Activated CD4-positive, CD25-positive, alpha-beta regulatory T cell treated with anti-CD3 and anti-CD28 coated beads, Interleukin-2, amount 50 U/mL, for 24 hours (primary cell): Measurements from ENCODE around the gene SLC2A4.
"Not testable (repeated sequence)": the region's sequence is repeated elsewhere in the genome, so short reads cannot be mapped to it uniquely, and the experiment has no call there.

Source experiments
- ATAC-seq, 2 donors: fragments of 150-1000 bp; cut with Tn5 transposase; one replicate each; pipeline ENCODE4 v1.10.0; 2021; ENCODE audit warnings: mild to moderate bottlenecking in 1 of 2, moderate library complexity in 1 of 2

The SLC2A4 gene

DNA sequence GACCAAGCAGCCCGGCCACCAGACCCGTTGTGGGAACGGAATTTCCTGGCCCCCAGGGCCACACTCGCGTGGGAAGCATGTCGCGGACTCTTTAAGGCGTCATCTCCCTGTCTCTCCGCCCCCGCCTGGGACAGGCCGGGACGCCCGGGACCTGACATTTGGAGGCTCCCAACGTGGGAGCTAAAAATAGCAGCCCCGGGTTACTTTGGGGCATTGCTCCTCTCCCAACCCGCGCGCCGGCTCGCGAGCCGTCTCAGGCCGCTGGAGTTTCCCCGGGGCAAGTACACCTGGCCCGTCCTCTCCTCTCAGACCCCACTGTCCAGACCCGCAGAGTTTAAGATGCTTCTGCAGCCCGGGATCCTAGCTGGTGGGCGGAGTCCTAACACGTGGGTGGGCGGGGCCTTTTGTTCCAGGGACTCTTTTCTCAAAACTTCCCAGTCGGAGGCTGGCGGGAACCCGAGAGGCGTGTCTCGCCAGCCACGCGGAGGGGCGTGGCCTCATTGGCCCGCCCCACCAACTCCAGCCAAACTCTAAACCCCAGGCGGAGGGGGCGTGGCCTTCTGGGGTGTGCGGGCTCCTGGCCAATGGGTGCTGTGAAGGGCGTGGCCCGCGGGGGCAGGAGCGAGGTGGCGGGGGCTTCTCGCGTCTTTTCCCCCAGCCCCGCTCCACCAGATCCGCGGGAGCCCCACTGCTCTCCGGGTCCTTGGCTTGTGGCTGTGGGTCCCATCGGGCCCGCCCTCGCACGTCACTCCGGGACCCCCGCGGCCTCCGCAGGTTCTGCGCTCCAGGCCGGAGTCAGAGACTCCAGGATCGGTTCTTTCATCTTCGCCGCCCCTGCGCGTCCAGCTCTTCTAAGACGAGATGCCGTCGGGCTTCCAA is at the start of gene SLC2A4:
TSS of gene SLC2A4 (plus strand) at position 645 of the 879 bp plus-strand sequence. CDS start at position 862, 217 bp downstream.
- ATAC-seq = peak; percentile 75 to 80

DNA sequence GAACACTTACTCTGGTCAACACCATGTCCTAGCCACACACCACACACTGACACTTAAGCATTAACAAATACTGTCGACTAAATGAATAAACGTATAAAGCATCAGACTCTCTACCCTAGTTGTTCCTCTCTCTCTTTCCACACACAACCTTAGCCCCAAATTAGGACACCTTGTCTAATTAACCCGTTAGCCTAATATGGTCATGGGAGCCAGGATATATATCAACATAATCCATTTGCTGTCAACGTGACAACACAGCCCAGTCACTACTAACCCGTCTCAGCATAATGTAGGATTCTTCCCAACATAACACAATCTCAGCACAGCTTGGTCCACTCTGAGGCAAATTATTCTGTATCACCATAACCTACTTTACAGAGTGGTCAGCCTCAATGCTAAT is 49.4 kb upstream of the SLC2A4 start:
- ATAC-seq = no peak

DNA sequence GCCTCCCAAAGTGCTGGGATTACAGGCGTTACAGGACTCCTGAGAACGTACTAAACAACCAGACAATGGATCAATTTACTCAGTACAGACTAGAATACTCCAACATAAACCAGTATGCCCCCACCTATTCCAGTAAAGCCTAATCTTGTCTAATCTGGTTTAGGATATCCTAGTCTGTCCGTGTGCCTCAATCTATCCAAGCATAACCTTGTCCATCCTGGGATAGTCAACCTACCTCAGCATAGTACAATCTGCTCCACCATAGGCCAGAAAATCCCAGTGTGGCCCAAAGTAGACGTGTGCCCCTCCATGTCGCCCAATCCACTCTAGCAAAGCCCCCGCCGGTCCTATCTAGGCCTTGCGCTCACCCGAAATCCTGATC is 47.8 kb upstream of the SLC2A4 start:
- peak in 1 of 2 donors; percentile 1 for ATAC-seq

DNA sequence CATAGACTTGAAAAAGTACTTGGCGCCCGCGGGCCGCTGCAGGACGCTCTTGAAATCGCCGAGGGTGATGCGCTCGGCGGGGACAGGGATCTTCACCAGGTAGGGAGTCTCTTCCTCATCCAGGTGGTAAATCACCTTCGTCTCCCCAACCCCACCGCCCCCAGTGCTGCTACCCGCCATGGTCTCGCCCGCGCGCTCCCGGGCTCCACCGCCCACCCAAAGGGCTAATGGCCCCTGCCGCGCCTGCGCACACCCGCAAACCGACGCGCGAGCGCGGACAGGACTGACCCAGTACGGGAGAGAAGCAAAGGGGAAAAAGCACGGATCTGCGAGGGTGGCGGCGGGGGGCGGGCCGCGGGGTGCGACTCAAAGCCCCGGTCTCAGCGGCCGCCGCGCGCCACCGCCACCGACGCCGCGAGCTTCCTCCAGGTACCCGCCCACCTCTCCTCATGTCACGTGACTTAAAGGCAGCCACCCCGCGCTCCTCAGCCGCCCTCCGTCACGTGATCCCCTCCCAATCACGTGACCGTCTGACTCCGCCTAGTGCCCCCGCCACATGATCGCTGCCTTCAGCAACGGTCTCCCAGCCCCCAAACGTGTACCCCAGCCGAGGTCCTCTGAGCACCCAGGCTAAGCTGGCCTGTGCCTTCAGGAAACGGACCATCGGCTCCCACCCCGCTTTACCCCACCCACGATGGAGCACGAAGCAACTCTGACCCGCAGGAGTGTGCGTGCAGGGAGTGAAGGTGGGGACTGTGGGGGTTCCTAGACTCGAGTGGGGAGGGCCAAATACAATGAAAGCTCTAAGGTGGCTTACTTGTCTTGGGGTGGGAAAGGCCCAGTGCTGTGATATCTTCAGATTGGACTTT is 47.2 kb upstream of the SLC2A4 start, which contains the start of gene DVL2:
TSS of gene DVL2 (minus strand) at position 435 of the 869 bp plus-strand sequence. CDS start at position 180, 255 bp downstream.
- ATAC-seq = peak; percentile 52 to 55

DNA sequence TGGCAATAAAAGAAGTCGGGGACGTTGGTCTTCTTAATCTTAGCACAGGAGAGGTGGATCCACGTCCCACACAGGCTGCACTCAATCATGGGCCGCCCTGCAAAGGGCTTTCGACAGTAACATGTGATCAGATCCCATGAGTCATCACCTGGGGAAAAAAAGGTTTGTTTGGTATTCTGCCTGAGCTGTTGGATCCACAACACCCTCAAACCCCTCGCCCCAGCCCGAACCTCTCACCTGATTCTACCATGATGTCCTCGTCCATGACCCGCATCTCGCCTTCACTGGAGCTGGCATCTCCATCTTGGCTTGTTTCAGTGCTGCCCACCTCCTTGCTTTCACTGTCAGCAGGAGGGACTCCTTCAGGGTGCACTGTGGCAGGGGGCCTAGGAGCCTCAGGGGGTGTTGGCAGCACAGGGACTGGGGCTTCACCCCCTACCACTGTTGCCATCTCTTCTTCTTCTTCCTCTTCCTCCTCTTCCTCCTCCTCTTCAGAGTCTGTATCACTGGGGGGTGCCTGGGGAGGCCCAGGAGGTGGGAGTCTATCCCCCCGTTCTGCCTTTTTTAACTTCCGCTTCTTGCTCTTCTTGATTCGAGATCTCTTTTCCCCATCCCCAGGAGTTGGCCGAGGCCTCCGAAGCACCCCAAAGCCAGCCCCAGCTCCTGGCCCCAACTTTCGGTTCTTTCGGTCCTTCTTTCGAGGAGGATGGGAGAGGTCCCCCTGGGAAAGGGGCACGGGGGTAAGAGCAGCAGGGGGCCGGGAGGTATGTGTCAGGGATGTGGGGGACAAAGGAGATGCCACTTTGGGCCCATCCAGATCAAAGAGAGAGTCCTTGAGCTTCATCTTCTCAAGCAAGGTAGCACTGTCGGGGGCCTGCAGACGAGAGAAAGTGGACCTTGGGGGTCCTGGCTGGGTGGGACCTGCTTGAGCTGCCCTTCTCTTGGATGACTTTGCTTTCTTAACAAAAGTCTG is 45.5 kb upstream of the SLC2A4 start:
- no peak for ATAC-seq

DNA sequence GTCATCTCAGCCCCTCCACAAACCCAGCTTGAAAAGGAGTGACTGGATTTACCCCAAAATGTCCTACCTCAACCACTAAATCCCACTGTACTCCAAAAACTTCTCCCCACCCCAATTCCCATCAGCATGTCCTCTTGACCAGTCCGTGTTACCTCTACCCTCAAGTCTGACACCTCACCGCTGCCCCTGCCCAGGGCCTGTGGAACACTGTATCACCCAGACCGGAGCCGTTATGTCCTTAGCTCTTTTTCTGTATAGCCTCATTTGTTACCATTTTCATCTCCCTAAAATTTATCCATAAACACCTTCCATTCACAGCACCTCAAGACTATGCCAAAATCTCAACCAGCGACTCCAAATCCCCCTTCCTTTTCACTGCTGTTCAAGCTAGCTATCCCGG is 44.7 kb upstream of the SLC2A4 start:
- no peak for ATAC-seq

DNA sequence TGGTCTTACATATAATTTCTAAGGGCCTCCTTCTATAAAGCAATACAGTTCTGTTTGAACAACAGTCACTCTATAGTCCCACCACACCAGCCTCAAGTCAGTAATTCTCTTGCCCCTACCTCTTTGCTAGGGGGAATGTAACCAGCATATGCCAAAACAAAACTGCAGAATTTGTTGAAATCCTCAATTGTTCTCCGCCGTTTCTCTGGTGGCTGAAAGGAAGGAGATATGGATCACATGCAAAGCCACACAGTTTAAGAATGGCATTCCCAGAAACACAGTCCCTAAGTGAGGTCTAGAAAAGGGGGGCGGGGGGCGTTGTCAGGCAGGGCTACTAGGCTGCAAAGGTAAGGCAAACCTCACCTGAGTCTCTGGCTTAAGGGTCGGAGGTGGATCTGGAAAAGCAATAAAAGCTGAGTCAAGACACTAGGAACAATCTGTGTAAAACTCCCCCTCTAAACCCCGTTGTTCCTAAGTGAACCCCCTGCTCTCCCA is 44.2 kb upstream of the SLC2A4 start:
- no peak for ATAC-seq

DNA sequence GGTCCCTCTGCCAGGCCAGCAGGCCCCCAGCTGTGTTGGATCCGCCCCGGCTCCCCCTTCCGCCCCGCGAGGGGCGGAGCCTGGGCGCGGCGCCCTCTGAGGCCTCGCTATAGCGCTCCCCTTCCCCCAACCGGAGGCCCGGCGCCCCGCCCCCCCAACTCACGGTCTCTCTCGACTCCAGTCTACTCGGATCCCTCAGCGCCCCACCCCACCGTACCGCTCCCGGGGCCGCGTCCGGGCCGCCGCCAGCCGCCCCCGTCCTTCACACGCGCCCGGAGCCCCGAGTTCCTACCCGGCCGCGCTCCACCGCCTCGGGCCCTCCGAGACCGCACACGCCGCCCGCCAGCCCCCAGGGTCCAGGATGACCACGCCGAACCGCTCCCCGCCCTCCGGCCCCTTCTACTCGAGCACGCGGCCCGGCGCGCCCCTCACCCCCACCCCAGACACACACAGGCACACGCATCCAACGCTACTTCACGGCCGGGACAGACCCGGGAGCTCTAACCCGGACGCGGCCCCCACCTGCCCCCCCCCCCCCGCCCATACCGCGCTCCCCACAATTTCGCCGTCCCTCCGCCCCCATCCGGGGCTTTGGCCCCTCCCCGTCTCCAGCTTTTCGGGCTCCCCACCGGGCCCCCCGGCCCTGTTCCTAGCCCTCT is 43.6 kb upstream of the SLC2A4 start:
- ATAC-seq = peak; percentile 25 to 41

DNA sequence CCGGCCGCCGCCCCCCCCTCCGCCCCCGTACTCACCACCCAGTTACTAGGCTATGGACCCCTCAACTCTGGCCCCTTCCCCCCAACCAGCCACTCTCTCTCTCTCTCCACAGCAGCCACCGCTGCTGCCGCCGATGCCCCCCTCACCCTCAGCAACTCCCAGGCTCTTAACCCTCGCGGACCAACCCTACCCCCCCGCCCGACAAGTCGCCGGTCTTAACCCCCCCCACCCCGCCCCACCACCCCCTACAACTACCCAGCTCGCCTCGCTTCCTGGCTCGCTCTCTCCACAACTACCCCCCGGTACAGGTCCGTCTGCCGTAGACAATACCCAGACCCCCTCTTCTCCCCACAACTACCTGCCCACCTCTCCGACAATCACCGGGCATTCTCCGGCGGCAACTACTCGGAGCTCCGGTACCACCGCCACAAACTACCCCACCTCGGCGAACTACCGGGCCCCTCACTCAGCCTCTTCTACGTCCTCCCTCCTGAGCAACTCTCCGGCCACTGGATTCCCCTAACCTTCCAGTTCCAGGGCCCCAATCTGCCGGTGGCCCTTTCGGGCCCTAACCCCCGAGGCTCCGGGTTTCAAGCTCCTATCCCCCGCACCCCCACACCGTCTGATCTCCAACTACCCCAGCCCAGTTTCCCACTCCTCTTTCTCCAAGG is 43.0 kb upstream of the SLC2A4 start:
- ATAC-seq = no peak

DNA sequence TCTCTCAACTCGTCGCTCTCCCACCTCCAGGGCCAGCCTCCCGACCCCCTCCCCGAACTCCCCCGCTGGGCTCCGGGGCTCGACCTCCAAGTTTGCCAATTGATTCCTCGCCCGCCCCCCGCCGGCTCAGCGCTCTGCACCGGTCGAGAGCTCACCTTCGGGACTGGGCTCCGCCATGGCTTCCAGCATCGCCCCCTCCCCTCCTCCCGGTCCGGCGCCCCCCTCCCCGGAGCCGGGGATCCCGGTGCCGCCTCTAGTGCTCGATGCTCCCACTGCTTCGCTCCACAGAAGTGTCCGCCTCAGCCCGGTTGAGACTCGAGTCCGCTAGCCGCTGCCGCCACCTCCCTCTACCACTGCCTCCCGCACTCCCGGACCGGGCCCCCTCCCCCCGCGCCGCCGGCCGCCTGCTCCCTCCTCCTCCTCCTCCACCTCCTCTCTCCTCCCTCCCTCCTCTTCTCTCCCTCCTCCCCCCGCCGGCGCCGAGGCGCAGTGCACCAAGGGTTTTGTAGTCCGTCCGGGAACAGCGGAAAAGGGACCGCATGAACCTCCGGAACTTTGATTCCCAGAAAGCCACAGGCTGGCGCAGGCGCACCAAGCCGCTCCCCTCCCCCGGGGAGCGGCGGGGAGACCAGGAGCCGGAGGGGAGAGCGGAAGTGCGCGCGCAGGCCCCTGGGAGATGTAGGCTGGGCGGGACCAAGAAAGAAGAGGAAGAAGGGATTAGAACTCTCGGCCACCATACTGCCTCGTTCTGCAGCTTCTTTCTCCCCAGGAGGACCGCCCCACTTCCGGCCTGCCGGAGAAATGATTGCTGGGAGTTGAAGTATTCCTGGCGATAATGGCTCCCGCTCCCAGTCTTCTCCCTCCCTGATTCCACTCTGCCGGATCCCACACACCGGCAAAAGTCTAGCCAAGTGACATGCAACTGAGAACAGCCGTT is 42.2 kb upstream of the SLC2A4 start, which contains the start of gene PHF23:
TSS of gene PHF23 (minus strand) at position 367 of the 937 bp plus-strand sequence. CDS start at position 189, 178 bp downstream.
- peak; percentile 68 to 72 for ATAC-seq

DNA sequence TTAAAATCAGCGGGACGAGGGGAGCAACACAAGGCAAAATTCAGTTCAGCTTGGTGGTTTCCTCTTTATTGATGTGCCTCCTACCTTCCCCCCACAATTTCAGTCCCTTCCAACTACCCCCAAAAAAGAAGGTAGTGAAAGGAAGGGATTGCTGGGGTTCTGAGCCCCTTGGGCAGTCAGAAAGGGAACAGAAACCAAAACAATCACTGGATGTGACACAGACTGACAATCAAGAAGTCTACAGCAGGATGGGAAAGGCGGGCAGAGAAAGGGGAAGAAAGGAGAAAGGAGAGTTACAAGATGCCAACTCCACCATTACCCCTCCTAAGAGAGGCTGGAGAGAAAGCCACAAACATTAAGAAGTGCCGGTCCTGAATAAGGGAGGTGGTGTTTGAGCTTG is 41.1 kb upstream of the SLC2A4 start:
- no peak for ATAC-seq

DNA sequence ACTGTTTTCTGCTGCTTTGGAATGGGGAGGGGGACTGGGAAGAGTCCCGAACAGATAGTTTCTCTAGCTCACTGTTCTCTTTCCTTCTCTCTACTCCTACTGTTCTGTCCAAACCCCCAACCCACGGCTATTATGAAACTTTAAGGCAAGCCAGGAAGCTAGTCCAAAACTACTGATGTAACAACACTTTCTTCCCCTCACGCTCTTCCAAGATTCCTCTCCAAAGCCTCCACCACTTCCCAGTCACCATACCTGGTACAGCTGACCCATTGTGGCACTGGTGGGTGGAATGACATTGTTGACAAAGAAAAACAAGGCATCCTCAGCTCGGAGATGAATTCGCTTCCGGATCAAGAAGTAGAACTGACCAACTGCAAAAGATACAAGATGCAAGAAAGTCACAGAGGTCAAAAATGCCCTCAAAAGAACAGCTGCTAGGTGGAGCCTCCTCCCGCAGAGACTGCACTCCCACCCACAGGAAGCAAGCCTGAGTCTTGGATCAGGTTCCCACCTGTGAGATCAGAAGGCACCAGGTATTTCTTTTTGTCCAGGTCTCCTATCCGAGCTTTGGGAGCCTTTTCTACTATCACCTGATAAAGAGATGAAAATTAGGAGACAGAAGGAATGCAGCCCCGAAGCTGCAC is 40.3 kb upstream of the SLC2A4 start:
- ATAC-seq = no peak

DNA sequence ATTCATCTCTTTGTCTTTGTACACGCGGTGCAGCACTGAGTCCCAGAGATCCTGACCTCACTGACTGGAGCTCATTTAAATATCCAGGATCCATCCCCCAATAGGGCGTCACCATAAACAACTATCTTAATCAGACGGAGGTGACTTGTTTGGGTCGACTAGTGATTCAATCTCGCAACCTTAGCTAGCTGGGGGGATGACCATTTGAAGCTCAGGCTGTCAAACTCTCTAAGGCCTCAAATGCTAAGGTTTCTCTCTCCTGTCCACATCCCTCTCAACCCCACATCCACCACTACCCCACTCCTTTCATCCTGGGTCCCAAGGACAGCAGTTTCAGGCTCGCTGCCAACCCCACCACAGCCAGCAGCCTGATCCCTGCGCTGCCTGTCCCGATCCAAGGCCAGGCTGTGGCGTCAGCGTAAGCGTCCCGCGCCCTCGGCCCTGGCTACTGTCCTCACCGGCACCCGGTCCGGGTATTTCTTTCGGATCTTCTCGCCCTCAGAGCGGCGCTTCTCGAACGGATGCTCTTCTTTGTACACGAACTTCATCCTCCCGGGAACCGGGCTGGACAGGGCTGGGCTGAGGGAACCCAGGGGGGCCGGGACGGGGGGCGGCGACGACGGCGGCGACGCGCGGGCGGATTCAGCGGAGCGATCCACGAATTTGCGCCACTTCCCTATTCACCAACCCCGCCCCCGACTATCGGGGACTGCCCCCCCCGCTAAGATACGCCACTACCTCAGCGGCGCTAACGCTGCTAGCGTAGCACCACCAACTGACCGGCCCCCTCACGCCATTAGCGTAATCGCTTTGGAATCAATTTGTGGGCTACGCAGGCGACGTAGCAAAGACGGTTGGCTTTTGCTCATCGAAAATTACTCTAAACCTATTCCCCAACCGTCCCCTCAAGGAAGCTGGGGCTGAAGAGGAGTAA is 39.5 kb upstream of the SLC2A4 start, which contains the start of gene GABARAP:
TSS of gene GABARAP (minus strand) at position 667 of the 934 bp plus-strand sequence. CDS start at position 548, 119 bp downstream.
- ATAC-seq = peak; percentile 18 to 21

DNA sequence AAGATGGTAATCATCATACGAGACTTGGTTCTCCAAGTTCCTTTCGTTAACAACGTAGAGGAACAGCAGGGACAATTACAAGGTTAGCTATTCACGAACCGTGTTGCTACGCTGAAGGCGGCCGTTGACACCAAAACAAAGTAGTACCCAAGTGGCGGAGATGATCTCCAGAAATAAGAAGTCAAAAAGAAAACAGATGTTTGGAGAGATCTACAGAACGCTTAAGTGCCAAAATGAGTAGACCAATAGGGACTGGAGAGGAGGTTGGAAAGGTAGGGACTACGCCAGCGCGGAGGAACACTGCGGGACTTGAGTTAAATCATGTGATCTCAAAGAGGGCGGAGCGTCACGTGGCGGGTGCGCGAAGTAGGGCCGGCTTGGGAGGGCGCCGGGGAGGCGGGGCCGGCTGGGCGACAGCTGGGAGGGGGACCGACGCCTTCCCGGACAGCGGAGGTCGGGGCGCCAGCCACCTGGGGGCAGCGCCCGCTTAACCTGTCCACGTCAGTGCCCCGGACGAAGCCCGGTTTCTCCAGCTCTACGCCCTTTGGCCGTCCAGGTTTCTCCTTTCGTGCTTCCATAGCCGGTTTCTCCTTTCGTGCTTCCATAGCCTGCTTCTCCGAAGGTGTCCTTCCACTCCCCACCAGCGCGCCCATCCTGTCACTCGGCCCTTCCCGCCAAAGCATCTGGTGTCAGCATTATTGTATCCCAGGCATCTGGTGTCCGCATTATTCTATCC is 38.6 kb upstream of the SLC2A4 start:
- ATAC-seq = peak; percentile 18 to 33

DNA sequence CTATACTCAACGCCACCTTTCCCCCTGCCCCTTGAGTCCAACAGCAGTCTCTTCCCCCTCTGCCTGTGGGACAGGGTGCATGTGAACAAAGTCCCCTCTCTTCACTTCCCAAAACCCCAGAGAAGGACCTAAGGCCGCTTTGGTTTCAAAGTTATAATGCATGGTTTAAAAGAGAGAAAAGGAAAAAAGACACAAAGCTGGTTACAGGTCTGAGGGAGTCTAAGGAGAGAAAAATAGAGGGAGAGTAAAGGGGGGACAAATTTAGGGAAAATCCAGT is 38.1 kb upstream of the SLC2A4 start:
- no peak for ATAC-seq

DNA sequence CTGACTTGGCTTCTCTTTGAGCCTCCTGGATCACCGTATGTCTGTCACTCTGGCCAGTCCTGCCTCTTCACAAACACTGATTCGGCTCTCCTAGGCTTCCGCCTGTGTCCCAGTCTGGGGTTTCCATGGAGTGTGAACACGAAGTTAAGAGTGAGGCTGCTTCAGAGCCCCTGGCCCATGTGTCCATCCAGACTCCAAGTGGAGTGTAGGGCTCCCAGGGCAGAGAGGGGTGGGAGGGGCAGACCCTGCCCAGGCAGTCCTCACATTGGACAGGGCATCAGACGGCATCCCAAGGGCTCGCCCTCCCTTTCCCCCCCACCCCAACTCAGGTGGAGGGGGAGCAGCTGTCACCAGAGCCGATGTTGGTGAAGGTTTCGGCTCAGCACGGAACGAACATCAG is 37.7 kb upstream of the SLC2A4 start:
- ATAC-seq = not testable (repeated sequence)

DNA sequence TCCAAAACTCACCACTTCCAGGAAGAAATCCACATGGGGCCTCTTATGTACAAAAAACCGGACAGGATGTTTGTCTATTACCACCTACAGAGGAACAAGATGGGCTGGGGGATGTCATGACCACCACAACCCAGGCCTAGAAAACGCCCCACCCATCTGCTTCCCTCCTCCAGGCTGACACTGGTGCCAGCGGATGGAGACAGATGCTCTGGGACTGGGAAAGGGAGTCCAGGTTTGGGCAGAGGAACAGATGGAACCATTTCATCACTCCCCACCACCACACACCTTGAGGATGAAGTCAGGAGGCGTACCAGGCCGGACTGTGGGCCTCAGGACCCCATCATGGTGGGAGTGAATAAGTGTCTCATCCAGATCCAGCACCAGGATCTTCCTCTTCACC is 34.7 kb upstream of the SLC2A4 start:
- ATAC-seq = no peak
